B cell (primary cell): ENCODE data around the gene TXNDC11.

Source experiments
- CTCF ChIP-seq: fragments of 200-600 bp; IDR thresholded peaks from one replicate; pipeline ENCODE4 v1.8.0; 2022; ENCODE audit warnings: antibody characterized with exemption, mild to moderate bottlenecking
- EZH2 ChIP-seq: IDR thresholded peaks from 2 replicates; pipeline ENCODE4 v1.6.1; 2012; ENCODE audit warnings: borderline replicate concordance, low read depth, mild to moderate bottlenecking, moderate library complexity, low read length; ENCODE audit not compliant: insufficient read depth, poor library complexity, severe bottlenecking

GRCh38 chr16:11685844-11686618, 56.6 kb downstream of the TXNDC11 start:
- no peak for TF ChIP-seq EZH2
- TF ChIP-seq CTCF, result no peak
